GM23338 (cell line): Measurements from ENCODE around the gene DBNL. TPM values are rescaled to one million over a fixed set of nuclear protein-coding genes. Genes with fewer than 3 reads are reported as not detected.
A peak's percentile ranks its signal among the peaks of the same experiment; 100 is the strongest.

Experiments
- ATAC-seq: fragments of 200-7000 bp; cut with Tn5 transposase; 3 replicates; pipeline ENCODE4 v1.9.1; 2020
- DNase-seq: peaks from one replicate; pipeline ENCODE4 v3.0.0-alpha.2; 2015; ENCODE audit warnings: low spot score
- H2AFZ ChIP-seq: fragments of 200-600 bp; sonication (generic); 2 replicates; pipeline ENCODE4 v1.8.0; 2016; ENCODE audit warnings: antibody characterized with exemption, mild to moderate bottlenecking, moderate library complexity
- H3F3A ChIP-seq: fragments of 200-600 bp; sonication (generic); replicated peaks from 2 replicates; pipeline ENCODE4 v1.8.0; 2017; ENCODE audit warnings: antibody characterized with exemption, mixed run types, low read depth
- H3K27ac ChIP-seq: fragments of 200-600 bp; sonication (generic); 2 replicates; pipeline ENCODE4 v1.6.1; 2016; ENCODE audit warnings: low read depth
- H3K27me3 ChIP-seq: fragments of 200-600 bp; sonication (generic); 2 replicates; pipeline ENCODE4 v1.8.0; 2016; ENCODE audit warnings: mild to moderate bottlenecking, mixed run types, moderate library complexity; ENCODE audit not compliant: insufficient read depth
- H3K36me3 ChIP-seq: fragments of 200-600 bp; sonication (generic); 2 replicates; pipeline ENCODE4 v1.8.0; 2016; ENCODE audit warnings: mild to moderate bottlenecking; ENCODE audit not compliant: insufficient read depth
- H3K4me1 ChIP-seq: fragments of 200-600 bp; sonication (generic); 2 replicates; pipeline ENCODE4 v1.8.0; 2016; ENCODE audit warnings: mild to moderate bottlenecking, moderate library complexity; ENCODE audit not compliant: insufficient read depth
- H3K4me2 ChIP-seq: fragments of 200-600 bp; sonication (generic); 2 replicates; pipeline ENCODE4 v1.7.1; 2017; ENCODE audit warnings: mixed run types
- H3K4me3 ChIP-seq: fragments of 200-600 bp; sonication (generic); 2 replicates; pipeline ENCODE4 v1.6.1; 2016; ENCODE audit warnings: mixed run types
- H3K79me2 ChIP-seq: fragments of 200-600 bp; sonication (generic); replicated peaks from 2 replicates; pipeline ENCODE4 v1.8.0; 2017; ENCODE audit warnings: mild to moderate bottlenecking; ENCODE audit not compliant: insufficient read depth
- H3K9me2 ChIP-seq: fragments of 200-600 bp; sonication (generic); 2 replicates; pipeline ENCODE4 v1.8.0; 2017; ENCODE audit not compliant: insufficient read depth
- H4K20me1 ChIP-seq: fragments of 200-600 bp; sonication (generic); replicated peaks from 2 replicates; pipeline ENCODE4 v1.8.0; 2017; ENCODE audit warnings: mild to moderate bottlenecking; ENCODE audit not compliant: insufficient read depth
- H3K27ac Mint-ChIP-seq: 2 replicates; pipeline ENCODE4 v1.8.0; 2020; ENCODE audit warnings: inconsistent platforms, mild to moderate bottlenecking, moderate library complexity, mixed read lengths
- H3K27me3 Mint-ChIP-seq: 3 replicates; pipeline ENCODE4 v1.8.0; 2022; ENCODE audit warnings: low read depth, mild to moderate bottlenecking, moderate library complexity, mixed read lengths, inconsistent platforms; ENCODE audit not compliant: insufficient read depth, poor library complexity
- H3K36me3 Mint-ChIP-seq: 3 replicates; pipeline ENCODE4 v1.8.0; 2021; ENCODE audit warnings: low read depth, mild to moderate bottlenecking, inconsistent platforms, moderate library complexity, mixed read lengths
- H3K4me1 Mint-ChIP-seq: 3 replicates; pipeline ENCODE4 v1.8.0; 2020; ENCODE audit warnings: mild to moderate bottlenecking, inconsistent platforms, mixed read lengths
- H3K4me3 Mint-ChIP-seq: 3 replicates; pipeline ENCODE4 v1.8.0; 2021; ENCODE audit warnings: moderate library complexity, mild to moderate bottlenecking, inconsistent platforms, mixed read lengths
- H3K9me3 Mint-ChIP-seq: 3 replicates; pipeline ENCODE4 v1.8.0; 2020; ENCODE audit warnings: moderate library complexity, mild to moderate bottlenecking, inconsistent platforms, mixed read lengths
- CREB1 ChIP-seq: fragments of 250-450 bp; sonication (Bioruptor Pico); IDR thresholded peaks from 2 replicates; pipeline ENCODE4 v1.5.0; 2020; ENCODE audit warnings: low read depth, mild to moderate bottlenecking, moderate library complexity
- EZH2 ChIP-seq: fragments of 200-600 bp; sonication (generic); IDR thresholded peaks from one replicate; pipeline ENCODE4 v1.8.0; 2017; ENCODE audit warnings: antibody characterized with exemption, mild to moderate bottlenecking, low read depth; ENCODE audit not compliant: unreplicated experiment
- EZH2phosphoT487 ChIP-seq: fragments of 200-600 bp; sonication (generic); IDR thresholded peaks from one replicate; pipeline ENCODE4 v1.8.1; 2018; ENCODE audit warnings: antibody characterized with exemption; ENCODE audit not compliant: unreplicated experiment
- NANOG ChIP-seq: IDR thresholded peaks from 2 replicates; pipeline ENCODE4 v1.6.1; 2016; ENCODE audit warnings: antibody characterized with exemption, borderline replicate concordance
- POLR2AphosphoS5 ChIP-seq: IDR thresholded peaks from 2 replicates; pipeline ENCODE4 v1.6.1; 2016; ENCODE audit warnings: antibody characterized with exemption, low read depth
- REST ChIP-seq: IDR thresholded peaks from one replicate; pipeline ENCODE4 v1.6.1; 2018; ENCODE audit warnings: antibody characterized with exemption; ENCODE audit not compliant: unreplicated experiment
- ZNF114 ChIP-seq: fragments of 250-450 bp; sonication (Bioruptor Pico); IDR thresholded peaks from 2 replicates; pipeline ENCODE4 v1.5.0; 2020; ENCODE audit warnings: mild to moderate bottlenecking, moderate library complexity
- ZNF331 ChIP-seq: fragments of 250-450 bp; sonication (Bioruptor Pico); IDR thresholded peaks from 2 replicates; pipeline ENCODE4 v1.5.0; 2020; ENCODE audit warnings: low read depth, mild to moderate bottlenecking, moderate library complexity
- ZNF462 ChIP-seq: fragments of 250-450 bp; sonication (Bioruptor Pico); IDR thresholded peaks from 2 replicates; pipeline ENCODE4 v1.5.0; 2020; ENCODE audit warnings: mild to moderate bottlenecking, moderate library complexity
- polyA plus RNA-seq: library from polyadenylated mRNA; unstranded; fragments of >200 nt; fragmentation: Nextera tagmentation; extraction: Ambion mirVana; gene quantifications from 2 replicates; pipeline ENCODE4 v1.2.1, GENCODE V29; 2016
- total RNA-seq: library from RNA; depleted of rRNA; stranded (reverse); fragments of >200 nt; shearing (Covaris generic); gene quantifications from 2 replicates; pipeline ENCODE4 v1.2.3, GENCODE V29; 2014

DBNL gene
- total and polyA plus RNA-seq, 2 experiments from 2014 or later, result 18.1 to 49.4 TPM

GRCh38 chr7:44104860-44105771, 60.6 kb downstream of the DBNL start (continued):
- TF ChIP-seq REST, result no peak
- TF ChIP-seq CREB1, result no peak
- no peak for TF ChIP-seq POLR2AphosphoS5
- TF ChIP-seq ZNF114 (CRISPR knock-in tag), result no peak
- TF ChIP-seq NANOG, result no peak

GRCh38 chr7:44105832-44106231, 61.3 kb downstream of the DBNL start:
- peak overlapping the region; percentile 78 for H3K4me3 Mint-ChIP-seq
- TF ChIP-seq REST (no peak), ZNF331 (CRISPR knock-in tag) (no peak), ZNF462 (CRISPR knock-in tag) (no peak), POLR2AphosphoS5 (no peak), NANOG (no peak), CREB1 (no peak), EZH2 (no peak), ZNF114 (CRISPR knock-in tag) (no peak), EZH2phosphoT487 (no peak)

More at GRCh38 chr7:44105832-44106231, 61.3 kb downstream of the DBNL start:
- H3K27ac Mint-ChIP-seq, result no peak overlapping the region
- Histone ChIP-seq H3K4me1 (peaks cover 8% of the 10 kb centered on the region; the same call in 1 of the 2 replicates), H3K36me3 (no peaks in the 10 kb centered on the region), H4K20me1 (no peaks in the 10 kb centered on the region), H2AFZ (no peak overlapping the region), H3K27ac (no peak overlapping the region), H3K4me3 (peak overlapping the region; percentile 87; the same call in 1 of the 2 replicates), H3K27me3 (peaks cover 9% of the 10 kb centered on the region; the same call in 1 of the 2 replicates), H3K9me2 (no peaks in the 10 kb centered on the region), H3F3A (no peaks in the 10 kb centered on the region), H3K79me2 (no peaks in the 10 kb centered on the region; the same call in 1 of the 2 replicates), H3K4me2 (peak overlapping the region; percentile 94; the same call in 1 of the 2 replicates)
- DNase-seq, result no peak
- peaks cover 9% of the 10 kb centered on the region; the same call in 2 of the 3 replicates for H3K36me3 Mint-ChIP-seq
- no peaks in the 10 kb centered on the region for H3K9me3 Mint-ChIP-seq
- H3K27me3 Mint-ChIP-seq, result peaks cover 16% of the 10 kb centered on the region
- peaks cover 13% of the 10 kb centered on the region for H3K4me1 Mint-ChIP-seq
- ATAC-seq, result no peak
